HCT116 (cell line): ENCODE measurements around the gene MACROH2A2.

Experiments used
- EZH2phosphoT487 ChIP-seq: fragments of 200-600 bp; IDR thresholded peaks from 2 replicates; pipeline ENCODE4 v1.6.1; 2018; ENCODE audit warnings: antibody characterized with exemption, borderline replicate concordance
- TF ChIP-seq, protein P1 (sequence below): IDR thresholded peaks from 2 replicates; pipeline ENCODE4 v1.6.1; 2011; ENCODE audit warnings: mild to moderate bottlenecking, low read length, moderate library complexity; ENCODE audit not compliant: insufficient replicate concordance; ENCODE audit errors: extremely low read depth
- TF ChIP-seq, protein P2 (sequence below), 3 experiments: fragments of 200-600 bp in 1 of 3; sonication (generic) in 1 of 3; IDR thresholded peaks in 2 of 3; conservative IDR thresholded peaks in 1 of 3; 2 replicates each; pipeline ENCODE4 v1.5.1; 2012 to 2017; ENCODE audit warnings: low read depth in 2 of 3, low read length in 2 of 3, antibody characterized with exemption in 1 of 3, borderline replicate concordance in 1 of 3, control low read depth in 1 of 3, mild to moderate bottlenecking in 1 of 3, mixed read lengths in 1 of 3, mixed run types in 1 of 3, moderate library complexity in 1 of 3; ENCODE audit not compliant: insufficient read depth in 1 of 3

DNA sequence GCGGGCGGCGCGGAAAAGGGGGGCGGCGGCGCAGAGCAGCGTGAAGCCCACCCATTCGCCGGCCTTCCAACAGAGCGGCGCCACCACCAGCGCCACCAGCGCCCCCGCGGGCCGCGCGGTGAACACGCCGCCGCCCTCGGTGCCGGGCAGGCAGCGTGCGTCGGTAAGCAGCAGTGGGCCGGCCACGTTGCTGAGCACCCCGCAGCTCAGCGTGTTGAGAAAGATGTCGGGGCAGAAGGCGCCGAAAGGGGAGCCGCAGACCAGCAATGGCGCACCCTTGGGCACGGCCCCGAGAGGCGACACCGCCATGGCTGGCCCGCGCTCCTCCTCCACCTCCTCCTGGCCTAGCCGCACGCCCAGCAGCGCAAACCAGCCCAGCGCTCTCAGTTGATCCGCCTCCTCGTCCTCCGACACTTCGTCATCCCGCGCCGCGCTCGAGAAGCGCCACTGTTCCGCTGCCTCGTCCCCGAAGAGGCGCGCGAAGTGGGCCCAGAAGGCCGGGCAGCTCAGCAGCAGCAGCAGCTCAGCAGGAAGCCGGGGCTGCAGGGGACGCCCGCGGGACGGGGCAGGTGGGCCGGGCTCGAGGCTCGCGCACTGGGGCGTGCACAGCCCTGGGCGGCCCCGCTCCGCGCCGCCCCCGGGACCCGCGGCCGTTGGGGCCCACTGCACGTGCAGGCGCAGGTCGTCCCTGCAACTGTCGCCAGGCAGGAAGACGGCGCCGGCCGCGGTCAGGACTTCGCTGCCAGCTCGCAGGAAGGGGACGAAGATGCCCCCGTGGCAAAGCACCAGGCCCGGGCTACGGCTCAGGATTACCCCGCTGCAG lies 93.2 kb downstream of the MACROH2A2 start:
- TF ChIP-seq, protein P1, sequence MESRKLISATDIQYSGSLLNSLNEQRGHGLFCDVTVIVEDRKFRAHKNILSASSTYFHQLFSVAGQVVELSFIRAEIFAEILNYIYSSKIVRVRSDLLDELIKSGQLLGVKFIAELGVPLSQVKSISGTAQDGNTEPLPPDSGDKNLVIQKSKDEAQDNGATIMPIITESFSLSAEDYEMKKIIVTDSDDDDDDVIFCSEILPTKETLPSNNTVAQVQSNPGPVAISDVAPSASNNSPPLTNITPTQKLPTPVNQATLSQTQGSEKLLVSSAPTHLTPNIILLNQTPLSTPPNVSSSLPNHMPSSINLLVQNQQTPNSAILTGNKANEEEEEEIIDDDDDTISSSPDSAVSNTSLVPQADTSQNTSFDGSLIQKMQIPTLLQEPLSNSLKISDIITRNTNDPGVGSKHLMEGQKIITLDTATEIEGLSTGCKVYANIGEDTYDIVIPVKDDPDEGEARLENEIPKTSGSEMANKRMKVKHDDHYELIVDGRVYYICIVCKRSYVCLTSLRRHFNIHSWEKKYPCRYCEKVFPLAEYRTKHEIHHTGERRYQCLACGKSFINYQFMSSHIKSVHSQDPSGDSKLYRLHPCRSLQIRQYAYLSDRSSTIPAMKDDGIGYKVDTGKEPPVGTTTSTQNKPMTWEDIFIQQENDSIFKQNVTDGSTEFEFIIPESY: no peak
- TF ChIP-seq, protein P2, sequence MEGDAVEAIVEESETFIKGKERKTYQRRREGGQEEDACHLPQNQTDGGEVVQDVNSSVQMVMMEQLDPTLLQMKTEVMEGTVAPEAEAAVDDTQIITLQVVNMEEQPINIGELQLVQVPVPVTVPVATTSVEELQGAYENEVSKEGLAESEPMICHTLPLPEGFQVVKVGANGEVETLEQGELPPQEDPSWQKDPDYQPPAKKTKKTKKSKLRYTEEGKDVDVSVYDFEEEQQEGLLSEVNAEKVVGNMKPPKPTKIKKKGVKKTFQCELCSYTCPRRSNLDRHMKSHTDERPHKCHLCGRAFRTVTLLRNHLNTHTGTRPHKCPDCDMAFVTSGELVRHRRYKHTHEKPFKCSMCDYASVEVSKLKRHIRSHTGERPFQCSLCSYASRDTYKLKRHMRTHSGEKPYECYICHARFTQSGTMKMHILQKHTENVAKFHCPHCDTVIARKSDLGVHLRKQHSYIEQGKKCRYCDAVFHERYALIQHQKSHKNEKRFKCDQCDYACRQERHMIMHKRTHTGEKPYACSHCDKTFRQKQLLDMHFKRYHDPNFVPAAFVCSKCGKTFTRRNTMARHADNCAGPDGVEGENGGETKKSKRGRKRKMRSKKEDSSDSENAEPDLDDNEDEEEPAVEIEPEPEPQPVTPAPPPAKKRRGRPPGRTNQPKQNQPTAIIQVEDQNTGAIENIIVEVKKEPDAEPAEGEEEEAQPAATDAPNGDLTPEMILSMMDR (IDR thresholded peaks at IDR 0.05 in 2 of 3, conservative IDR thresholded peaks at IDR 0.05 in 1 of 3; ENCODE audit: borderline replicate concordance in 1 of 3, insufficient read depth in 1 of 3, low read depth in 2 of 3, low read length in 2 of 3): peak; percentile 48 to 50 (median 50); a peak in 5 of 6 replicates
- TF ChIP-seq EZH2phosphoT487: no peak
